HG03066 (cell line): ENCODE data around the gene ATP11A.
"Not testable (repeated sequence)": the region's sequence is repeated elsewhere in the genome, so short reads cannot be mapped to it uniquely, and the experiment has no call there.

Experiments used
- ATAC-seq: cut with Tn5 transposase; IDR thresholded peaks from one replicate; pipeline ENCODE4 v1.9.1; 2021; ENCODE audit warnings: low read depth; ENCODE audit not compliant: unreplicated experiment

Gene ATP11A

GRCh38 chr13:112831801-112832200 is 142.0 kb downstream of the ATP11A start:
- ATAC-seq: no peak

GRCh38 chr13:112832811-112833210 is 143.0 kb downstream of the ATP11A start:
- no peak for ATAC-seq

GRCh38 chr13:112833551-112834257 is 143.9 kb downstream of the ATP11A start:
- no peak for ATAC-seq

- no peak for ATAC-seq
These were observed 145.5 kb downstream of the ATP11A start for GRCh38 chr13:112835344-112835743.

- no peak for ATAC-seq
These were observed 146.0 kb downstream of the ATP11A start for GRCh38 chr13:112835796-112836195.

- ATAC-seq: no peak
These were observed 147.1 kb downstream of the ATP11A start for GRCh38 chr13:112836940-112837339.

- no peak for ATAC-seq
These were observed 147.7 kb downstream of the ATP11A start for GRCh38 chr13:112837371-112838037.

- no peak for ATAC-seq
These were observed 148.4 kb downstream of the ATP11A start for GRCh38 chr13:112838038-112838841.

GRCh38 chr13:112838842-112839117 is 148.9 kb downstream of the ATP11A start:
- no peak for ATAC-seq

GRCh38 chr13:112839356-112840105 is 149.7 kb downstream of the ATP11A start:
- ATAC-seq: no peak

GRCh38 chr13:112840472-112841302 is 150.8 kb downstream of the ATP11A start:
- ATAC-seq: no peak

- ATAC-seq: not testable (repeated sequence)
These were observed 151.6 kb downstream of the ATP11A start for GRCh38 chr13:112841303-112842015.

GRCh38 chr13:112842343-112842856 is 152.6 kb downstream of the ATP11A start:
- no peak for ATAC-seq

GRCh38 chr13:112842931-112843391 is 153.1 kb downstream of the ATP11A start:
- no peak for ATAC-seq

GRCh38 chr13:112843392-112844111 is 153.7 kb downstream of the ATP11A start:
- no peak for ATAC-seq

- no peak for ATAC-seq
These were observed 154.6 kb downstream of the ATP11A start for GRCh38 chr13:112844411-112844810.

GRCh38 chr13:112844879-112845278 is 155.0 kb downstream of the ATP11A start:
- no peak for ATAC-seq

GRCh38 chr13:112845511-112846144 is 155.8 kb downstream of the ATP11A start:
- no peak for ATAC-seq
